Inflammatory macrophage treated with lipopolysaccharide for 1 hour (primary cell): Measurements from ENCODE around the gene BEX3.
"Not testable (repeated sequence)": the region's sequence is repeated elsewhere in the genome, so short reads cannot be mapped to it uniquely, and the experiment has no call there.

ENCODE experiments used
- DNase-seq, 2 donors: peaks; one replicate each; pipeline ENCODE4 v3.0.0-alpha.2; 2020 to 2022

BEX3 gene

GRCh38 chrX:103376118-103376978 is at the start of gene BEX3:
Gene BEX3, plus strand, starts transcription at chrX:103376538. Its CDS starts 984 bp downstream, at chrX:103377522.
- DNase-seq, result no peak

- DNase-seq, result no peak
Observed at GRCh38 chrX:103329991-103330390, 46.3 kb upstream of the BEX3 start, which contains the start of gene TCEAL7. Gene TCEAL7, plus strand, starts transcription at chrX:103330239. Its CDS starts 1,165 bp downstream, at chrX:103331404.

- no peak for DNase-seq
Observed at GRCh38 chrX:103330681-103331288, 45.6 kb upstream of the BEX3 start.

DNA sequence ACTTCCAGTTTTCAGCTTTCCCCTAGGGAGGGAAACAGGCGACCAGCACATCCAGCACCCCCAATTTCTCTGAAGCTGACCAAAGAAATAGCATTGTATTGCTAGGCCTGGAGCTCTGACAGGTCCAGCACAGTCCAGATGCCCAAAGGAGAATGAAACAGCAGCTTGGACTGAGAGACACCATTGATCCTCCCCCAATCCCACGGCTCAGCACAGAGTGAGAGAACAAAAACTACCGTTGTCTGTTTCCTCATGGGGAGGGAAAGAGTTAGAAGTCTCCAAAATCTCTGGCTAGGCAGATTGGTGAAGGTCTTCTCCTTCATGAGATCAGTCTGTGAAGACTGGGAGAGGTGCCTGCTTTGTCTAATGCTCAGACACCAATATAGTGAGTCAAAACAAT is 37.7 kb upstream of the BEX3 start:
- DNase-seq, result no peak

GRCh38 chrX:103343105-103343504 is 33.2 kb upstream of the BEX3 start:
- peak; percentile 13 to 56 for DNase-seq

GRCh38 chrX:103344606-103345005 is 31.7 kb upstream of the BEX3 start:
- DNase-seq, result no peak

DNA sequence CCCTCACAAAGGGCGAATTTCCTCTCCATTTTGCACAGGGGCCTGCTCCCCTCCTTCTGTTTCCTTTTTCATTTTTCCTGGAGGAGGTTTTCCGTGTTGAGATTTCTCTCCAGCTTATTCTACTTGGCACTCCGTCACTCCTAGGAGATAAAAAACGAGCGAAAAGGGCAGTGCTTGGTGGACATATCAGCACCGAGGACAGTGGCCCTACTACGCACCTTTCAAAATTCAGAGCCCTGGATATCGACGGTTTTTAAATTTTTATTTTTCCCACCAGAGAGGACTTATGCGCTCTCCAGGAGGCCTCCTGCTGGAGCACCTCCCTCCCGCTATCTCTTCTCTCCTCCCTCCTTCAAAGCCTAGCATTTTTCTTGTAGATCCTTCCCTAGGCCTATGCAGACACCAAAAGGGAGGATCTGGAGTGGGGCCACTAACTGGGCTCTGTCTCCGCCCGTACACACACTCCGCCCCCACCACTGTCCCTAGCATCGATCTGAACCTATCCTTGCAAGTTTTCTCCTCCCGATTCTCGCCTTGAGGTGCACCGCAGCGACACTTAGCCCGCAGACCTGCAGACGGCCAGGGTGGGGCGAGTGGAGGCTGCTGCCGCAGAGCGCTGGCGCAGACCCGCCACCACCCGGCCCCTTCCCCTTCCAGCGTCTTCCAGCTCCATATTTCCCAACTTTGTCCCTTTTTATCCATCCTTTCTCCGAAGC is 28.5 kb upstream of the BEX3 start:
- no peak for DNase-seq

DNA sequence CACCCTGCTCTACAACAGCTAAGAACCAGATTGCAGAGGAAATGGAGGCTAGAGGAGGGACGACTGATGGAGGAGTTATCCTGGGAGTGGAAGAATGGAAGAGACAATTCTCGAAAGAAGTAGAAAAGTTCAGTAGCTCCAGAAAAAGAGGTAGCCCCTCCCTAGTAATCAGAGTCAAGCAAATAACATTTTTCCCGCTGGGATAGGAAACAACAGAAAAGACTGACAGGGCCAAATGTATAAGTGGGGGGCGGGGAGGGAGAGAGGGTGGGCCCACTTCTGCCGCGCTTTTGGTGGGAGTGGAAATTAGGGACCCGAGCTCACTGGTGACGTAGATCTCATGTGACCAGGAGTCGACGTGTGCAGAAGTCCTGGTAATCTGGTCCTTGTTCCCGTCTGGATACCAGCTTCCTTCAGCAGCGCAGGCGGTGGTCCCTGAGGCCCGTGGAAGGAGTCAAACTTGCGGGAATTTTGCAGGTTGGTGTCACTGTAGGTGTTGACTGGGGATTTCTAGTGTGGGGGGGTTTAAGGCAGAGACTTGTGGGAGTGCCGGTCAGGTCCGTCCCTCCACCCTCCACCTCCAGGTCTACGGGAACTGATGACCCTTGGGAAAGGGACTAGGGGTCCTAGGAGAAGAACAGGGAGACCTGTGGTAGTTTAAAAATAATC is 20.1 kb upstream of the BEX3 start, which contains the start of gene TCEAL9:
Gene TCEAL9 (plus strand): TSS at position 377 of the 669 bp plus-strand sequence. CDS start 1,179 bp downstream, outside the sequence.
- peak; percentile 12 to 19 for DNase-seq

- no peak for DNase-seq
Observed at GRCh38 chrX:103356858-103357257, 19.5 kb upstream of the BEX3 start.

GRCh38 chrX:103357871-103358270 is 18.5 kb upstream of the BEX3 start:
- no peak for DNase-seq

- DNase-seq, result not testable (repeated sequence)
Observed at GRCh38 chrX:103359605-103360004, 16.7 kb upstream of the BEX3 start.

DNA sequence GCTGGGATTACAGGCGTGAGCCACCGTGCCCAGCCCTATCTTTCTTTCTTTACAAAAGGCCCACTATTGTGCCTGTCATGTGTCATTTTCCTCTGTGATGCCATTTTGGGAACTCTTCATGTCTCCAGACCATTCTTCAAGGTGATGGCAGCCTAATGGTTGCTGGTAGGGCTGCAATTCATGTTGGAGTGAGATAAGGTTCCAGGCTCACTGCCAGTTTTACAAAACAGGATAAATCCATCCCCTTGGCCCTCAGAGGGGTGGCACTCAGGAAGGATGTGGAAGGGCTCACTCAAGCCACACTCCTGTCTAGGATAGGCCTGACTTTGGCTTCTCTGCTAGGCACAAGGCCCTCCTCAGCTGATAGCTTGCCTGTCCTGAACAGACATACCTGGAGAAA is 16.2 kb upstream of the BEX3 start:
- DNase-seq, result no peak

- DNase-seq, result no peak
Observed at GRCh38 chrX:103360916-103361315, 15.4 kb upstream of the BEX3 start.

DNA sequence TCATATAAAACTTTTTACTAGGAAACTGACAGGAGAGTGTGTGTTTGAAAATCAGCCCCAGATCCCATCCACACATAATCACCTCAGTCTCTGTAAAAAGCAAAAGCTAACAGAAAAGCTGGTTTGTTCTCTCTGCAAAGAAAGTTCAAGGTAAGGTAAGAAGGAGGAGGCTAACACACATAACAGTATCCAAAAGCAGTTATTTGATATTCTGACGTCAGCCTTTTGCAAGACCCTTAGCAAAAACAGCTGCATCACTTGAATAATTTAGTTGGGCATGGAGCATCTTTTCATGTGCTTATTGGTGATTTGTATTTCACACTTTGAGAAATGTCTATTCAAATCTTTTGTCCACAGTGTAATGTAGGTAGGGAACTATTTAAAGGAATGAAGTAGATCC is 14.5 kb upstream of the BEX3 start:
- no peak for DNase-seq

DNA sequence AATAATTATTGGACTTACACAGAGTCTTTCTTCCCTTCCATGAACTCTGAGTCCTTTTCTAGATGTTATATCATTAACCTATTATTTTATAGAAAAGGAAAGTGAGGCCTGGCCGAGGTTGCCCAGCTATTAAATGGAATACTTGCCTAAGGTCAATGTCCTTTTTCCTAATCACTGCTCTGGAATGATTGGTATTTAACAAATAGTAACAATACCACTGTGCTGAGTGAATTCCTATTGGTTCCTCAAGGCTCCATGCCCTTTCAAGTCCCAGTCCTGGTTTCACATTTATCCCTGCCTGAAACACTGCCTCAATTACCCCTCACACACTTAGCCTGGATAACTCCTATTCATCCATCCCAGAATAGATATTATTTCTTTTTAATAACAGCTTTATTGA is 13.9 kb upstream of the BEX3 start:
- DNase-seq, result no peak

- DNase-seq, result no peak
Observed at GRCh38 chrX:103363046-103363445, 13.3 kb upstream of the BEX3 start.

DNA sequence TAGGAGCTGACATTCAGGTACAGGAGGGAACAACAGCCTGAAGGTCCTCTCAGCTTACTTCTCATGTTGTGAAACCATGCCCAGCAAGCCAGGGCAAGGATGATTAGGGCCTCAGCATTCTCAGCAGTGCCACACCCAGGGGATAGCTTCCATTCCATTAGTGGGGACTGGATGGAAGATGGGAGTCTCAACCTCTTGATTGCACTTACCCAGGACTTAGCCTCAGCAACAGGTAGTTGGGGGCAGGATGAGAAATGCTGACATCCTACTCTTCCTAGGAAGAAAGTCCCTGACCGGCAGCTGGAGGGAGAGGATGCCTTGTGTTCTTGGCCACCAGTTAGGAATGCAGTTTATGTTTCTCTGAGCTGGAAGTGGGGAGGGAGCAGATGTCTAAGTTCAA is 8.8 kb upstream of the BEX3 start:
- no peak for DNase-seq

GRCh38 chrX:103369479-103369878 is 6.9 kb upstream of the BEX3 start:
- DNase-seq, result no peak

GRCh38 chrX:103372886-103373285 is 3.5 kb upstream of the BEX3 start:
- DNase-seq, result no peak

- DNase-seq, result no peak
Observed at GRCh38 chrX:103373581-103373980, 2.8 kb upstream of the BEX3 start.

DNA sequence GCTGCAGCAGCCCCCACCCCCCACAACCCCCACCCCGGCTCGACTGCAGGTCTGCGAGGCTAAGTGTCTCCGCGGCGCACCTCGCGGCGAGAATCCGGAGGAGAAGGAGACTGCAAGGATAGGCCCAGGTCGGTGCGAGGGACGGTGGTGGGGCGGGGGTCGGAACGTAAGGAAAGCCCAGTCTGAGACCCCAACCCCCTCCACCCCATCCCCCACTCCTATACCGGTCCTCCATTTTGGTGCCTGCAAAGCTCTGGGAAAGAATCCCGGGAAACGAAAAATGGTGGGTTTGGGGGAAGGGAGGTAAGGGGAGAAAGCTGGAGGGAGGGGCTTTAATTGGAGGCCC is 614 bp downstream of the BEX3 start:
- DNase-seq, result no peak

DNA sequence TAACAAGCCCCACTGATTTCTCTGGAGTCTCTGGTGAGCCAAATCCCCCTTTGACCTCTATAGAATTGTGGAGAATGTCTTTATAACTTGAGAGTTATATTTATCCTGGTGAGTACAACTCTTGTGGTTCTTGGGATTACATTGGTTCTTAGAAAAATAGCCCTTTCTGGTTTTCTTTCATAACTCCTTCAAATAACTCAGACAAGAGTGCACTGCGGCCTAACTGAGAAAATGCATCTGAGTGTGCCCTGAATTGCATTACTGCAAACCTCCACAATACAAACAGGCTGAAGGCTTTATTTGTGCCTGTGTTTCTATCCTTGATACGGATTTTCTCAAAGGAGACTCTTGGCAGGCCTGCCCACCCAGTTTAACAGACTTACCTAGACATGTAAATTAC is 2.7 kb downstream of the BEX3 start:
- no peak for DNase-seq

- no peak for DNase-seq
Observed at GRCh38 chrX:103382877-103383276, 6.5 kb downstream of the BEX3 start.
